HepG2 (cell line): ENCODE data around the gene SYTL1. TPM values are rescaled to one million over a fixed set of nuclear protein-coding genes. Genes with fewer than 3 reads are reported as not detected.
A peak's percentile ranks its signal among the peaks of the same experiment; 100 is the strongest.

Experiments used
- HNRNPK ChIP-seq: fragments of 200-400 bp; formaldehyde crosslinking; IDR thresholded peaks from 2 replicates; pipeline ENCODE4 v1.6.1; 2018; ENCODE audit warnings: low read length, low read depth, moderate library complexity, mild to moderate bottlenecking; ENCODE audit not compliant: poor library complexity, severe bottlenecking
- HOXA3 ChIP-seq: sonication (generic); formaldehyde crosslinking; IDR thresholded peaks from 2 replicates; pipeline ENCODE4 v1.5.0; 2020; ENCODE audit warnings: missing genetic modification reagents
- HOXD1 ChIP-seq: sonication (generic); formaldehyde crosslinking; IDR thresholded peaks from 2 replicates; pipeline ENCODE4 v1.5.0; 2020; ENCODE audit warnings: missing genetic modification reagents
- MAFG ChIP-seq: sonication (generic); formaldehyde crosslinking; IDR thresholded peaks from 2 replicates; pipeline ENCODE4 v1.5.1; 2020; ENCODE audit warnings: mild to moderate bottlenecking, missing genetic modification reagents
- MYC ChIP-seq: sonication (generic); formaldehyde crosslinking; IDR thresholded peaks from 2 replicates; pipeline ENCODE4 v1.9.0; 2021; ENCODE audit warnings: missing genetic modification reagents, borderline replicate concordance
- NFATC3 ChIP-seq: sonication (generic); formaldehyde crosslinking; IDR thresholded peaks from 2 replicates; pipeline ENCODE4 v1.5.1; 2020; ENCODE audit warnings: mild to moderate bottlenecking, missing genetic modification reagents
- POGK ChIP-seq: sonication (generic); formaldehyde crosslinking; conservative IDR thresholded peaks from 2 replicates; pipeline ENCODE4 v1.8.0; 2022; ENCODE audit warnings: mild to moderate bottlenecking, moderate library complexity, missing genetic modification reagents
- SAP130 ChIP-seq: IDR thresholded peaks from 2 replicates; pipeline ENCODE4 v1.6.1; 2016; ENCODE audit warnings: low read depth
- SP4 ChIP-seq: sonication (generic); formaldehyde crosslinking; IDR thresholded peaks from 2 replicates; pipeline ENCODE4 v1.8.1; 2023; ENCODE audit warnings: mild to moderate bottlenecking, missing genetic modification reagents
- TBX3 ChIP-seq: fragments of 450-650 bp; IDR thresholded peaks from 2 replicates; pipeline ENCODE4 v1.6.1; 2017; ENCODE audit warnings: antibody characterized with exemption, mild to moderate bottlenecking, inconsistent platforms, borderline replicate concordance
- ZFX ChIP-seq: sonication (generic); formaldehyde crosslinking; IDR thresholded peaks from 2 replicates; pipeline ENCODE4 v1.4.0; 2020; ENCODE audit warnings: mild to moderate bottlenecking, low read depth, missing genetic modification reagents, moderate library complexity
- ZNF143 ChIP-seq: sonication (generic); formaldehyde crosslinking; IDR thresholded peaks from 2 replicates; pipeline ENCODE4 v1.4.0; 2020; ENCODE audit warnings: missing genetic modification reagents
- ZNF547 ChIP-seq: sonication (generic); formaldehyde crosslinking; IDR thresholded peaks from 2 replicates; pipeline ENCODE4 v1.5.1; 2020; ENCODE audit warnings: mild to moderate bottlenecking, missing genetic modification reagents
- ZNF619 ChIP-seq: sonication (generic); formaldehyde crosslinking; IDR thresholded peaks from 2 replicates; pipeline ENCODE4 v1.4.0; 2020; ENCODE audit warnings: mild to moderate bottlenecking, missing genetic modification reagents
- ZNF747 ChIP-seq: sonication (generic); formaldehyde crosslinking; IDR thresholded peaks from 2 replicates; pipeline ENCODE4 v1.8.1; 2023; ENCODE audit warnings: missing genetic modification reagents, mild to moderate bottlenecking, borderline replicate concordance
- polyA plus RNA-seq, 8 experiments: library from polyadenylated mRNA; depleted of rRNA in 3 of 8; stranded (reverse) in 7 of 8; unstranded in 1 of 8; fragments of >200 nt; fragmentation: Illumina TruSeq in 4 of 8; extraction: Trizol in 4 of 8; gene quantifications; 2 replicates each; pipeline versions ENCODE4 v1.2.1 to v1.2.3, GENCODE V29; 2011 to 2016; ENCODE audit warnings: low read depth in 4 of 8, missing spikeins in 1 of 8, mixed read lengths in 1 of 8; ENCODE audit not compliant: insufficient read depth in 1 of 8
- total RNA-seq, 5 experiments: library from RNA; depleted of rRNA; stranded (reverse); fragments of >200 nt; fragmentation: Illumina TruSeq; extraction: Trizol; gene quantifications; 2 replicates each; pipeline ENCODE4 v1.2.3, GENCODE V29; 2016; ENCODE audit warnings: low read depth in 1 of 5
- TF ChIP-seq, protein P1 (sequence below): sonication (generic); formaldehyde crosslinking; IDR thresholded peaks from 2 replicates; pipeline ENCODE4 v1.5.0; 2020; ENCODE audit warnings: missing genetic modification reagents
- TF ChIP-seq, protein P2 (sequence below): sonication (generic); formaldehyde crosslinking; IDR thresholded peaks from 2 replicates; pipeline ENCODE4 v1.5.1; 2020; ENCODE audit warnings: mild to moderate bottlenecking, missing genetic modification reagents
- TF ChIP-seq, protein P3 (sequence below): sonication (generic); formaldehyde crosslinking; IDR thresholded peaks from 2 replicates; pipeline ENCODE4 v1.8.0; 2022; ENCODE audit warnings: low read depth, missing genetic modification reagents
- TF ChIP-seq, protein P4 (sequence below): sonication (generic); formaldehyde crosslinking; IDR thresholded peaks from 2 replicates; pipeline ENCODE4 v1.9.0; 2021; ENCODE audit warnings: missing genetic modification reagents, borderline replicate concordance

Gene SYTL1
- total and polyA plus RNA-seq, 2 of the 13 experiments (the other 11 are each of a cell fraction or from before 2014, with no cell fraction given) = 11.1 to 17.8 TPM

DNA sequence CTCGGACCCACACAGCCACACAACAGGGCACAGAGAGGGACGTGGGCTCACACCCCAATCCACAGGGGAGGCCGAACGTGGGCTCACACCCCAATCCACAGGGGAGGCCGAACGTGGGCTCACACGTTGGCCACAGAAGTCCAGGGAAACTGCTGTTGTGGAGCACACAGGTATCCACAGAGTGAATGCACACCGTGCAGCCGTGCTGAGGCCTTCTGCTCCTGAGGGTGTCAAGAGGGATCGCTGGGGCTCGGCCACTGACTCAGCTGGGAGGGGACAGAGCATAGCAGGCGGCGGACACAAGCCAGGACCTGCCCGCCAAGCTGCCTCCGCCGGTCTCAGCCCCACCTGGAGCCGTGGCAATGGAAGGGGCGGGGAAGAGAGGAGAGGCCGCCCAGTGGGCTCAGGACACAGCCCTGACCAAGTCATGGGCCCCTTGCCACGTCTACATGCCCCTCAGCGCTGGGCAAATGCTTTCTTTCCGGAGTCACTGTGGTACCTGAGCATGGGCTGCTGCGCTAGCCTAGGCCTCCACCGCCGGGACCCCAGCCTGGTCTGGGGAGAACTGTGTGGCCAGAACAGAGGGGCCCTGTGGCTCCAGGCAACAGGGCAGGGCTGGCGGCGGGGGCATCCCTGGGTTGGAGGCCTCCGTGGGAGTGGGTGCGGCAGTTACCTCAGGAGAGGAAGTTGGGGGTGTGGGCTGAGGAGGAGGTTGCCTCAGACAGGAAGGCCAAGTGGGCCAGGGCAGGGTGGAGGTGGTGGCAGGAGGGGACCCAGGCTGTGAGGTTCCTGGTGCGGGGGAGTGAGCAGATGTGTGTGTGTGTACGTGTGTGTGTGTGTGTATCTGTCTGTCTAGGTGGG lies 1.2 kb downstream of the SYTL1 start (continued):
- TF ChIP-seq, protein P1, sequence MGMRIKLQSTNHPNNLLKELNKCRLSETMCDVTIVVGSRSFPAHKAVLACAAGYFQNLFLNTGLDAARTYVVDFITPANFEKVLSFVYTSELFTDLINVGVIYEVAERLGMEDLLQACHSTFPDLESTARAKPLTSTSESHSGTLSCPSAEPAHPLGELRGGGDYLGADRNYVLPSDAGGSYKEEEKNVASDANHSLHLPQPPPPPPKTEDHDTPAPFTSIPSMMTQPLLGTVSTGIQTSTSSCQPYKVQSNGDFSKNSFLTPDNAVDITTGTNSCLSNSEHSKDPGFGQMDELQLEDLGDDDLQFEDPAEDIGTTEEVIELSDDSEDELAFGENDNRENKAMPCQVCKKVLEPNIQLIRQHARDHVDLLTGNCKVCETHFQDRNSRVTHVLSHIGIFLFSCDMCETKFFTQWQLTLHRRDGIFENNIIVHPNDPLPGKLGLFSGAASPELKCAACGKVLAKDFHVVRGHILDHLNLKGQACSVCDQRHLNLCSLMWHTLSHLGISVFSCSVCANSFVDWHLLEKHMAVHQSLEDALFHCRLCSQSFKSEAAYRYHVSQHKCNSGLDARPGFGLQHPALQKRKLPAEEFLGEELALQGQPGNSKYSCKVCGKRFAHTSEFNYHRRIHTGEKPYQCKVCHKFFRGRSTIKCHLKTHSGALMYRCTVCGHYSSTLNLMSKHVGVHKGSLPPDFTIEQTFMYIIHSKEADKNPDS (CRISPR knock-in tag) = 0 out of 2 replicates have a peak, but pooled peaks have one; percentile 7
- TF ChIP-seq NFATC3 (CRISPR knock-in tag) = no peak
- TF ChIP-seq, protein P2, sequence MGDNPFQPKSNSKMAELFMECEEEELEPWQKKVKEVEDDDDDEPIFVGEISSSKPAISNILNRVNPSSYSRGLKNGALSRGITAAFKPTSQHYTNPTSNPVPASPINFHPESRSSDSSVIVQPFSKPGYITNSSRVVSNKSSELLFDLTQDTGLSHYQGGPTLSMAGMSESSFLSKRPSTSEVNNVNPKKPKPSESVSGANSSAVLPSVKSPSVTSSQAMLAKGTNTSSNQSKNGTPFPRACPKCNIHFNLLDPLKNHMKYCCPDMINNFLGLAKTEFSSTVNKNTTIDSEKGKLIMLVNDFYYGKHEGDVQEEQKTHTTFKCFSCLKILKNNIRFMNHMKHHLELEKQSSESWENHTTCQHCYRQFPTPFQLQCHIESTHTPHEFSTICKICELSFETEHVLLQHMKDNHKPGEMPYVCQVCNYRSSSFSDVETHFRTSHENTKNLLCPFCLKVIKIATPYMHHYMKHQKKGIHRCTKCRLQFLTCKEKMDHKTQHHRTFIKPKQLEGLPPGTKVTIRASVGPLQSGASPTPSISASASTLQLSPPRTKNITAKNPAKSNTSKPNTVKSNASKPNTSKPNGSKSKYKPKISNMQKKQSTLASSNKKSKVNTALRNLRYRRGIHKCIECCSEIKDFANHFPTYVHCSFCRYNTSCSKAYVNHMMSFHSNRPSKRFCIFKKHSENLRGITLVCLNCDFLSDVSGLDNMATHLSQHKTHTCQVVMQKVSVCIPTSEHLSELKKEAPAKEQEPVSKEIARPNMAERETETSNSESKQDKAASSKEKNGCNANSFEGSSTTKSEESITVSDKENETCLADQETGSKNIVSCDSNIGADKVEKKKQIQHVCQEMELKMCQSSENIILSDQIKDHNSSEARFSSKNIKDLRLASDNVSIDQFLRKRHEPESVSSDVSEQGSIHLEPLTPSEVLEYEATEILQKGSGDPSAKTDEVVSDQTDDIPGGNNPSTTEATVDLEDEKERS (CRISPR knock-in tag) = no peak
- peak; percentile 89 for TF ChIP-seq ZFX (CRISPR knock-in tag)
- peak; percentile 74 for TF ChIP-seq SAP130 (CRISPR knock-in tag)
- peak; percentile 65 for TF ChIP-seq HOXA3 (CRISPR knock-in tag)
- TF ChIP-seq TBX3 = no peak
- TF ChIP-seq ZNF619 = no peak; the same call in 1 of the 2 replicates
- 0 out of 2 replicates have a peak, but pooled peaks have one; percentile 24 for TF ChIP-seq HOXD1 (CRISPR knock-in tag)
- TF ChIP-seq MAFG (CRISPR knock-in tag) = no peak
- TF ChIP-seq ZNF747 (CRISPR knock-in tag) = peak; percentile 76; the same call in 1 of the 2 replicates
- no peak; the same call in 1 of the 2 replicates for TF ChIP-seq POGK (CRISPR knock-in tag)
- TF ChIP-seq HNRNPK = no peak
- no peak for TF ChIP-seq ZNF143 (CRISPR knock-in tag)
- TF ChIP-seq, protein P3, sequence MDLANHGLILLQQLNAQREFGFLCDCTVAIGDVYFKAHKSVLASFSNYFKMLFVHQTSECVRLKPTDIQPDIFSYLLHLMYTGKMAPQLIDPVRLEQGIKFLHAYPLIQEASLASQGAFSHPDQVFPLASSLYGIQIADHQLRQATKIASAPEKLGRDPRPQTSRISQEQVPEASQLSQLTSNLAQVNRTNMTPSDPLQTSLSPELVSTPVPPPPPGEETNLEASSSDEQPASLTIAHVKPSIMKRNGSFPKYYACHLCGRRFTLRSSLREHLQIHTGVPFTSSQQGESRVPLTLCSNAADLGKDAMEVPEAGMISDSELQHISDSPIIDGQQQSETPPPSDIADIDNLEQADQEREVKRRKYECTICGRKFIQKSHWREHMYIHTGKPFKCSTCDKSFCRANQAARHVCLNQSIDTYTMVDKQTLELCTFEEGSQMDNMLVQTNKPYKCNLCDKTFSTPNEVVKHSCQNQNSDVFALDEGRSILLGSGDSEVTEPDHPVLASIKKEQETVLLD (CRISPR knock-in tag) = no peak
- peak; percentile 57; the same call in 1 of the 2 replicates for TF ChIP-seq MYC (CRISPR knock-in tag)
- TF ChIP-seq, protein P4, sequence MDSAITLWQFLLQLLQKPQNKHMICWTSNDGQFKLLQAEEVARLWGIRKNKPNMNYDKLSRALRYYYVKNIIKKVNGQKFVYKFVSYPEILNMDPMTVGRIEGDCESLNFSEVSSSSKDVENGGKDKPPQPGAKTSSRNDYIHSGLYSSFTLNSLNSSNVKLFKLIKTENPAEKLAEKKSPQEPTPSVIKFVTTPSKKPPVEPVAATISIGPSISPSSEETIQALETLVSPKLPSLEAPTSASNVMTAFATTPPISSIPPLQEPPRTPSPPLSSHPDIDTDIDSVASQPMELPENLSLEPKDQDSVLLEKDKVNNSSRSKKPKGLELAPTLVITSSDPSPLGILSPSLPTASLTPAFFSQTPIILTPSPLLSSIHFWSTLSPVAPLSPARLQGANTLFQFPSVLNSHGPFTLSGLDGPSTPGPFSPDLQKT (CRISPR knock-in tag) = no peak
- TF ChIP-seq SP4 (CRISPR knock-in tag) = 0 out of 2 replicates have a peak, but pooled peaks have one; percentile 41
- TF ChIP-seq ZNF547 (CRISPR knock-in tag) = peak; percentile 59; the same call in 1 of the 2 replicates
